ENCODE results near the gene CFAP20.

The CFAP20 gene

GRCh38 chr16:58124601-58124915 lies 4.6 kb downstream of the CFAP20 start:
- no peak for DNase-seq (ENCODE audit: low spot score)

- DNase-seq (ENCODE audit: low spot score), result no peak
These were observed 5.1 kb downstream of the CFAP20 start for GRCh38 chr16:58123896-58124600.

- no peak for DNase-seq (ENCODE audit: low spot score)
These were observed 8.0 kb downstream of the CFAP20 start for GRCh38 chr16:58121132-58121531.

- no peak for DNase-seq (ENCODE audit: low spot score)
These were observed 8.9 kb downstream of the CFAP20 start for GRCh38 chr16:58120234-58120633.

GRCh38 chr16:58119509-58119845 lies 9.7 kb downstream of the CFAP20 start:
- DNase-seq (ENCODE audit: low spot score), result peak; percentile 59

- DNase-seq (ENCODE audit: low spot score), result no peak
These were observed 10.2 kb downstream of the CFAP20 start for GRCh38 chr16:58118801-58119508.

- DNase-seq (ENCODE audit: low spot score), result no peak
These were observed 12.7 kb downstream of the CFAP20 start for GRCh38 chr16:58116529-58116928.

- no peak for DNase-seq (ENCODE audit: low spot score)
These were observed 13.1 kb downstream of the CFAP20 start for GRCh38 chr16:58116081-58116480.

- DNase-seq (ENCODE audit: low spot score), result no peak
These were observed 14.1 kb downstream of the CFAP20 start for GRCh38 chr16:58114827-58115825.

GRCh38 chr16:58111302-58111627 lies 17.9 kb downstream of the CFAP20 start:
- DNase-seq (ENCODE audit: low spot score), result no peak

GRCh38 chr16:58110571-58111301 lies 18.4 kb downstream of the CFAP20 start:
- no peak for DNase-seq (ENCODE audit: low spot score)

- no peak for DNase-seq (ENCODE audit: low spot score)
These were observed 19.3 kb downstream of the CFAP20 start for GRCh38 chr16:58109881-58110280.

GRCh38 chr16:58109330-58109729 lies 19.9 kb downstream of the CFAP20 start:
- DNase-seq (ENCODE audit: low spot score), result no peak

- no peak for DNase-seq (ENCODE audit: low spot score)
These were observed 21.5 kb downstream of the CFAP20 start for GRCh38 chr16:58107709-58108108.

- no peak for DNase-seq (ENCODE audit: low spot score)
These were observed 22.0 kb downstream of the CFAP20 start for GRCh38 chr16:58107228-58107627.

GRCh38 chr16:58105631-58106030 lies 23.6 kb downstream of the CFAP20 start:
- DNase-seq (ENCODE audit: low spot score), result no peak

- no peak for DNase-seq (ENCODE audit: low spot score)
These were observed 26.4 kb downstream of the CFAP20 start for GRCh38 chr16:58102665-58103392.

- DNase-seq (ENCODE audit: low spot score), result no peak
These were observed 29.3 kb downstream of the CFAP20 start for GRCh38 chr16:58099956-58100300.

- DNase-seq (ENCODE audit: low spot score), result no peak
These were observed 29.9 kb downstream of the CFAP20 start for GRCh38 chr16:58099097-58099955.

GRCh38 chr16:58098207-58099096 lies 30.7 kb downstream of the CFAP20 start:
- no peak for DNase-seq (ENCODE audit: low spot score)
